Common myeloid progenitor, CD34-positive (primary cell): ENCODE data around the gene CPLANE2.

Source experiments
- CTCF ChIA-PET: fragments of 350-600 bp; sonication (Branson Sonifier 250); formaldehyde crosslinking; loops from one replicate; lab custom pipeline; 2021; ENCODE audit warnings: antibody characterized with exemption; lab: Charles Lee
- POLR2A ChIA-PET: fragments of 350-600 bp; sonication (Branson Sonifier 250); formaldehyde crosslinking; loops from one replicate; lab custom pipeline; 2021; ENCODE audit warnings: antibody characterized with exemption; lab: Charles Lee
- DNase-seq, 3 donors: peaks; one replicate each; pipeline versions ENCODE4 v3.0.0 to v3.0.0-alpha.2; 2013
- H3K27ac ChIP-seq, 2 experiments: 1 replicate in 1 of 2; 2 replicates in 1 of 2; pipeline ENCODE4 v1.7.0; 2013; ENCODE audit warnings: inconsistent platforms in 2 of 2, low read length in 2 of 2, mild to moderate bottlenecking in 2 of 2, low read depth in 1 of 2, moderate library complexity in 1 of 2; ENCODE audit not compliant: severe bottlenecking in 2 of 2, insufficient read depth in 1 of 2, poor library complexity in 1 of 2
- H3K27me3 ChIP-seq, 5 experiments: replicated peaks in 2 of 5; 1 replicate in 3 of 5; 2 replicates in 2 of 5; pipeline versions ENCODE4 v1.6.1 to v1.7.0; 2013; ENCODE audit warnings: low read length in 4 of 5, mild to moderate bottlenecking in 2 of 5, moderate library complexity in 2 of 5, inconsistent platforms in 1 of 5; ENCODE audit not compliant: insufficient read depth in 5 of 5, control insufficient read depth in 4 of 5
- H3K36me3 ChIP-seq, 4 experiments: 1 replicate in 2 of 4; 2 replicates in 2 of 4; pipeline versions ENCODE4 v1.6.1 to v1.7.0; 2013; ENCODE audit warnings: low read length in 3 of 4, control low read depth in 1 of 4, mild to moderate bottlenecking in 1 of 4; ENCODE audit not compliant: control insufficient read depth in 4 of 4, insufficient read depth in 4 of 4
- H3K4me1 ChIP-seq, 4 experiments: 1 replicate in 3 of 4; 2 replicates in 1 of 4; pipeline versions ENCODE4 v1.6.1 to v1.7.1; 2013; ENCODE audit warnings: low read length in 3 of 4, mild to moderate bottlenecking in 3 of 4, control low read depth in 1 of 4, inconsistent platforms in 1 of 4, moderate library complexity in 1 of 4; ENCODE audit not compliant: control insufficient read depth in 4 of 4, insufficient read depth in 4 of 4; ENCODE audit errors: control extremely low read depth in 1 of 4
- H3K4me3 ChIP-seq, 7 experiments: 1 replicate in 4 of 7; 2 replicates in 3 of 7; pipeline versions ENCODE4 v1.5.1 to v1.7.0; 2013; ENCODE audit warnings: mild to moderate bottlenecking in 7 of 7, low read length in 6 of 7, moderate library complexity in 6 of 7, inconsistent platforms in 2 of 7, low read depth in 2 of 7, control low read depth in 1 of 7; ENCODE audit not compliant: insufficient read depth in 4 of 7, control insufficient read depth in 1 of 7; ENCODE audit errors: extremely low read depth in 1 of 7
- H3K9me3 ChIP-seq, 5 experiments: 1 replicate in 4 of 5; 2 replicates in 1 of 5; pipeline versions ENCODE4 v1.6.1 to v1.7.1; 2013; ENCODE audit warnings: low read length in 4 of 5, mild to moderate bottlenecking in 2 of 5, inconsistent platforms in 1 of 5, low read depth in 1 of 5, moderate library complexity in 1 of 5; ENCODE audit not compliant: control insufficient read depth in 4 of 5, insufficient read depth in 2 of 5; ENCODE audit errors: control extremely low read depth in 1 of 5
- WGBS: methylation state at CpG from one replicate; pipeline ENCODE4 v1.1.5; 2013; ENCODE audit not compliant: insufficient coverage; 5-methylcytosine and 5-hydroxymethylcytosine counted together

Gene CPLANE2

DNA sequence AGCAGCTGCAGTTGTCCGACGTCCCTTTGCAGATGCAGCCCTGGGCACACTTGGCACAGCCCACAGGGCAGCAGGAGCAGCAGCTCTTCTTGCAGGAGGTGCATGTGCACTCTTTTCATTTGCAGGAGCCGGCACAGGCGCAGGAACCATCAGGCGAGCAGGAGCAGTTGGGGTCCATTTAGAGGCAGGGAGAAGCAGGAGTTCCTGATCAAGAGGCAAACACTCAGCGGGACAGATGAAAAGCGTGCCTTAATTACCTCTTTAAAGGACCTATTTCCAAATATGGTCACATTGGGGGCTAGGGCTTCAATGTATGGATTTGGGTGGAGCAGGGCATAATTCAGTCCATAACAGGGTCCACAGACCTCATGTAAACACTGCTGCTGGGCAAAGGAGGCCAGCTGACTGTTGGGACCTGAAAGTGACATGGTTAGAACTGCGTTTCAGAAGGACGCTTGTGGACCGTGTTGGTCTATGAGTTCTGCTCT lies 4.3 kb upstream of the CPLANE2 start:
- no peaks in the 10 kb centered on the region for H3K9me3 ChIP-seq
- 98% methylated on average over 7 of the region's 10 CpGs for WGBS
- no peak for DNase-seq
- CTCF ChIA-PET: interaction anchor here (1.3 to 5.0 kb wide), 4 partner anchors 25 to 163 kb away, joined by 4 to 48 read pairs (median 6); no protein-coding TSS in a partner anchor
- peaks cover 0 to 5% (median 0%) of the 10 kb centered on the region in 4 experiments for H3K36me3 ChIP-seq
- H3K27me3 ChIP-seq: no peaks in the 10 kb centered on the region
- peaks cover 5 to 23% (median 15%) of the 10 kb centered on the region in 4 experiments for H3K4me1 ChIP-seq
- H3K27ac ChIP-seq: no peak overlapping the region
- H3K4me3 ChIP-seq: no peak overlapping the region
- POLR2A ChIA-PET: no interaction called here

- CTCF ChIA-PET: interaction anchor here (0.6 to 1.0 kb wide), 2 partner anchors 35 to 186 kb away, joined by 3 read pairs; no protein-coding TSS in a partner anchor
These were observed 3.0 kb upstream of the CPLANE2 start for GRCh38 chr1:16239972-16240491.

DNA sequence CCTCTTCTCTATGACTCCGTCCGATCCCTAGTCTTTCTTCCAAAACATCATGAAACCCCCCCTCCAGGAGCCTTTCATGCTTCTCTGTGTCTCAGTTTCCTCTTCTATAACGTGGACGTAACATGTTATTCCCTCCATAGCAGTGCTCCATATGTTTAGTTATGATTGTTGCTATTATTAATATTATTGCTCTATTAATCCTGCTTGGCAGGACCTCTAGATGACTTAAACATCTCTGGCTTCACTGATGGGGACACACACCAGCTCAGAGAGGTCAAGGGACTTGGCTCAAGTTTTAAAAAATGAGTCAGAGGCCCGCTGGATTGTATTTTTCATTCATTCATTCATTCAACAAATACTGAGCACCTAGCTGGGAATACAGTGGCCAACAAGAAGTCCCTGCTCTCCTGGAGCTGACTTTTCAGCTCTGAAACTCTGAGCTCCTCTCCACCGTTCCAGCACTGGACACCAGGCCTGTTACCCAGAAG lies 404 bp upstream of the CPLANE2 start:
- ChIA-PET CTCF (interaction anchor here (0.8 to 2.1 kb wide), 9 partner anchors 10 to 157 kb away, joined by 3 to 9 read pairs (median 4); no protein-coding TSS in a partner anchor), POLR2A (interaction anchor here (0.5 kb wide), 2 partner anchors 24 to 468 kb away, joined by 6 to 9 read pairs; no protein-coding TSS in a partner anchor)
- peaks cover 0 to 8% (median 0%) of the 10 kb centered on the region in 4 experiments for H3K36me3 ChIP-seq
- no peak for DNase-seq
- peak overlapping the region; percentile 79 to 94 for H3K27ac ChIP-seq
- peak overlapping the region in 6 of 7 experiments; percentile 43 to 86 (median 80) for H3K4me3 ChIP-seq
- peaks cover 5 to 21% (median 18%) of the 10 kb centered on the region in 4 experiments for H3K4me1 ChIP-seq
- H3K9me3 ChIP-seq: peaks cover 0 to 3% (median 0%) of the 10 kb centered on the region in 5 experiments
- no peaks in the 10 kb centered on the region for H3K27me3 ChIP-seq
- 28% methylated on average over 3 of the region's 6 CpGs for WGBS

More at GRCh38 chr1:16239972-16240491, 3.0 kb upstream of the CPLANE2 start:
- 100% methylated on average over 2 of the region's 2 CpGs for WGBS
- DNase-seq: no peak
- H3K27ac ChIP-seq: no peak overlapping the region
- no peaks in the 10 kb centered on the region for H3K9me3 ChIP-seq
- no peak overlapping the region for H3K4me3 ChIP-seq
- no peaks in the 10 kb centered on the region for H3K36me3 ChIP-seq
- POLR2A ChIA-PET: no interaction called here
- H3K27me3 ChIP-seq: no peaks in the 10 kb centered on the region
- H3K4me1 ChIP-seq: peaks cover 5 to 24% (median 20%) of the 10 kb centered on the region in 4 experiments

- ChIA-PET POLR2A (interaction anchor here (0.6 kb wide), 1 partner anchor 129 kb away, joined by 4 read pairs; no protein-coding TSS in a partner anchor), CTCF (interaction anchor here (1.0 to 5.6 kb wide), 10 partner anchors 8 to 166 kb away, joined by 3 to 31 read pairs (median 5); no protein-coding TSS in a partner anchor)
- Histone ChIP-seq H3K27me3 (no peaks in the 10 kb centered on the region), H3K4me3 (peak overlapping the region; percentile 53 to 86 (median 80)), H3K36me3 (peaks cover 0 to 15% (median 0%) of the 10 kb centered on the region in 4 experiments), H3K4me1 (peaks cover 5 to 21% (median 18%) of the 10 kb centered on the region in 4 experiments), H3K27ac (peak overlapping the region in 1 of 2 experiments; percentile 94), H3K9me3 (peaks cover 0 to 3% (median 0%) of the 10 kb centered on the region in 5 experiments)
- 20% methylated on average over 5 of the region's 6 CpGs for WGBS
- peak; percentile 73 to 90 (median 88) for DNase-seq
These were observed 956 bp downstream of the CPLANE2 start for GRCh38 chr1:16235944-16236510.

DNA sequence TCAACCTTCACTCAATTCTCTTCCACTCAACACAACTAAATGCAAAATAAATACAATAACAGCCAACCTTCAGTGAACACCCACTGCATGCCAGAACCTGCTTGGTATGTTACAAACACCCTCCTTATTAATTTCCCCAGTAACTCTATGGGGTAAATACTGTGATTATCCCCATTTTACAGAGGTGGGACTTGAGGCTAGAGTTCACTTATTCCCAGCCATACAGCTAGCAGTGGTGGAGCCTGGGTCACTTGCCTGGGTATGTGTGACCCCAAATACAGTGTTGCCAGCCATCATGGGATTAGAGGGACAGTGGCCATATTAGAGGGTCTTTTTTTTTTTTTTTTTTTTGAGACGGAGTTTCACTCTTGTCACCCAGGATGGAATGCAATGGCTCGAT lies 1.6 kb downstream of the CPLANE2 start:
- WGBS: no CpG with 5 or more reads among the region's 2 CpGs
- DNase-seq: no peak
- ChIA-PET CTCF (interaction anchor here (1.0 to 5.6 kb wide), 8 partner anchors 9 to 167 kb away, joined by 3 to 31 read pairs (median 6); no protein-coding TSS in a partner anchor), POLR2A (no interaction called here)
- H3K4me3 ChIP-seq: no peak overlapping the region
- no peaks in the 10 kb centered on the region for H3K27me3 ChIP-seq
- no peak overlapping the region for H3K27ac ChIP-seq
- peaks cover 5 to 21% (median 18%) of the 10 kb centered on the region in 4 experiments for H3K4me1 ChIP-seq
- peaks cover 0 to 3% (median 0%) of the 10 kb centered on the region in 5 experiments for H3K9me3 ChIP-seq
- peaks cover 0 to 15% (median 0%) of the 10 kb centered on the region in 4 experiments for H3K36me3 ChIP-seq

GRCh38 chr1:16233431-16233830 lies 3.6 kb downstream of the CPLANE2 start:
- 96% methylated on average over 8 of the region's 8 CpGs for WGBS
- Histone ChIP-seq H3K27me3 (peaks cover 0 to 8% (median 4%) of the 10 kb centered on the region in 5 experiments), H3K4me3 (no peak overlapping the region), H3K36me3 (peaks cover 0 to 15% (median 0%) of the 10 kb centered on the region in 4 experiments), H3K9me3 (peaks cover 0 to 3% (median 0%) of the 10 kb centered on the region in 5 experiments), H3K27ac (no peak overlapping the region), H3K4me1 (peaks cover 5 to 21% (median 18%) of the 10 kb centered on the region in 4 experiments)
- POLR2A ChIA-PET: no interaction called here
- DNase-seq: no peak
- CTCF ChIA-PET: interaction anchor here (0.9 to 5.6 kb wide), 5 partner anchors 11 to 81 kb away, joined by 3 to 31 read pairs (median 4); no protein-coding TSS in a partner anchor
